GM19467 (cell line): Measurements from ENCODE around the gene SPATA46.
"Not testable (repeated sequence)": the region's sequence is repeated elsewhere in the genome, so short reads cannot be mapped to it uniquely, and the experiment has no call there.

Experiments used
- ATAC-seq: cut with Tn5 transposase; IDR thresholded peaks from one replicate; pipeline ENCODE4 v1.9.1; 2021; ENCODE audit warnings: mild to moderate bottlenecking, moderate library complexity; ENCODE audit not compliant: unreplicated experiment

Gene SPATA46

GRCh38 chr1:162359523-162360236 is 17.0 kb downstream of the SPATA46 start:
- ATAC-seq: no peak

GRCh38 chr1:162358928-162359327 is 17.7 kb downstream of the SPATA46 start:
- ATAC-seq: no peak

DNA sequence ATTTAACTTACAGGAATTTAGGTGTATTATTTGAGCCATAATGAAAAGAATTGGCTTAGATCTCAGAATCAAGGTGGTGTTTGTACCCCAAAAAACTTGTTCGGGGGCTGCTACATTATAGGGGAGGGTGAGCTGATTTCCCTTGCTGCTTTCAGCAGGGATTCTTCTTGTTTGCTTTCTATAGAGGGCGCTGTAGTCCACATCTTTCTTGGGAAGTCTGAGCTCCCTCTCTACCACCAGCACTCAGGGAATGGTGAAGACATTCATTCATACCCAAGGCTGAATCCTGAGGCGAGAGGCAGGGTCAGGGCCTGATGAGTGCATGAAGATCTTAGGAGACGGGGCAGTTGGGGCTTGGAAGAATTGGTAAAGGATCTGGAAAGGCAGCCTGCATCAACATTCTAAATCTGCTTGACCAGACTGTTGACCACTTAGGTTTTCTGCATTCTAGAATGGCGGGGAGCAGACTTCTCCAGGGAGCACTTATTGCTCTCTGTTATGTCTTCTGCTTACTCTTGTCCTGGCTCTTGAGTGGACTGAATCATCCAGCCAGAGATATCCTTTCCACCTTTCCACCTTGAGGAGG is 18.9 kb downstream of the SPATA46 start:
- ATAC-seq: no peak

DNA sequence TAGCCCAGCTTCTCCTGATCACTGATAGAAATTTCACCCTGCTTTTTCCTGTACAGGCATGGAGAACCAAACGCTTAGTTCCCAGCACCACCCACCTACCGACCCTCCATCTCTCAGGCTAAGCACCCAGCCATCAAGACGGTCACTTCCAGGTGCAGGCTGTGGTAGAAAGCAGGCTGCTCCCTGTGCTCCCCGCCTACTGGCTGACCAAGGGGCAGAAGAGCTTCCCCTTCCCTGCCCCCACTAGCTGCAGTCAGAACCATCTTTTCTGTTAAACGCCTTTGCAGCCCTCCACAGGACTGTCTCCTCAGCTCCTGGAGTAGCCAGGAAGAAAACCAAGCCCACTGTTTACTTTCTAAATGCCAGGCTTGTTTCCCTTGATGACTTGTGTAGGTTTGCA is 23.0 kb downstream of the SPATA46 start:
- ATAC-seq: no peak

GRCh38 chr1:162353078-162353477 is 23.6 kb downstream of the SPATA46 start:
- no peak for ATAC-seq

- not testable (repeated sequence) for ATAC-seq
These were observed 24.8 kb downstream of the SPATA46 start for GRCh38 chr1:162351874-162352273.

DNA sequence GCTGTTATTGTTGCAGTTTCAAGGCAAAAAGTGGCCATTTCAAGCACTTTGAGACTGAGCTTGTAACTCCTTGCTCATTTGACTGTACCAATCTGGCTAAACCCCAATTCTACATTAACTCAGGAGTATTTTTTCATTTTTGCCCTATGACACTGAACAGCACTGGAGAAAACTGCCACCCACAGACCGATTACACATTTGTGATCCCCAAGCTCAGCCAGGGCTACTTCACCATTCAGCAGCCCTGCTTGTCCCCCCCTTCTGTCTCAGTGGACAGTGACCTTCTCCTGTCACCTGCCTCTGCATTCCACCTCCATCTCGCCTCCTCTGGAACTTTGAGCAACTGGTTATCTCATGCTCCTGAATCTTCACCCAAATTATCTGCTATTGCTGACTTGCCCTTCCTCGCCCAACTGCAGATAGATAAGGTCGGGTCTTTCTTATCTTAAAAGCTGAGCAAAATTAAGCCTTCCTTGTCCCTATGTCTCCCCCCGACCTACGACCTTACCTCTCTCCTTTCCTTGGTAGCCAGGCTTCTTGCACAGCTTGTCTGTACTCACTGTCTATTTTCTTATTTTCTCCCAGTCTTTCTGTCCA is 25.3 kb downstream of the SPATA46 start:
- no peak for ATAC-seq

DNA sequence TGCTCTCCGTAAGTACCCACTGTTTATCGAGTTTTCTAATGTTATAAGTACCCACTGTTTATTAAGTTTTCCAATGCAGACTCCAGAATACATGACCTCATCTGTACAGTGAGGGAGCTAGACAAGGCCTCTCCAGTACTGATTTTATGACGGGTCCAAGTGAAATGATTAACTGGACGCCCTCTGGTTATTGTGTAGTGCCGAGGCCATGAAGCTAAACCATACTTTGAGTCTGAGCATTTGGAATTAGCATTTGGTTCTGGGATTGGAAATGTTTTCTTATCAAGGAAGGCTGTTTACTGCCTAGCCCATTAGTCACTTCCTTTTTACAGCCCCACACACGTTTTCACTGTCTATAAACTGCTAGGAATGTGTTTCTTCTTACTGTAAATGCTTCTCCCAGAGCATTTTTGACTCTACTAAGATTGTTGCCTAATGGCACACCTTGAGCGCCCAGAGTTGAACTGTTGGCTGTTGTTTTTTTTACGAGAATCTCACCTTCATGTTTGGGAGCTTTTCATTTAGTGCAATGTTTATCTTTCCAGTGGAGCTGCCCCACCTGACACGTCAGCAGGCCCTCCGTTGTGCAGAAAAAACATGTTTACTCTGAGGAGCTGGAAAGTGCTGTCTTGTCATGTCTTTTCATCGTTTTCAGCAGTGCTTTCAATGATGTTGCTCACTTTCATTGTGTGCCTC is 26.9 kb downstream of the SPATA46 start:
- ATAC-seq: no peak

- ATAC-seq: no peak
These were observed 29.4 kb downstream of the SPATA46 start for GRCh38 chr1:162347281-162347680.

DNA sequence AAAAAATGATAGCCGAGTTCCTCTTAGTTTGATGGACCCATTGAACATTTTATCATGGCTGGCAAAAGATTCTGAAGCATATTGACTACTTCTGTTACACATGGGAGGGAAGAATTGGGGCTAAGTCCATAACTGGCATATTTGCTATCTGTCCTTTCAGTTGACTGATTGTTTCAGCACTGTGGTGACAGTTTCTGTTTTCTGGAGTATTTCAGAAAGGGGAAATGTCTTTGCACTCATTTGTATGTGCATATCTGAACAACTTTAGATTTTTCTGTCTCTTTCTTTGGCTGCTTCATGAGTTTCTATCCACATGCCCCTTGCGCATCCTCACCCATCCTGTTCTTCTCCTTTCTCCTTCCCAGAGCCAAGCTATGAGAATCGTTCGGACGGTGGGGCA is 33.2 kb downstream of the SPATA46 start:
- no peak for ATAC-seq

GRCh38 chr1:162342452-162342983 is 34.1 kb downstream of the SPATA46 start:
- no peak for ATAC-seq

DNA sequence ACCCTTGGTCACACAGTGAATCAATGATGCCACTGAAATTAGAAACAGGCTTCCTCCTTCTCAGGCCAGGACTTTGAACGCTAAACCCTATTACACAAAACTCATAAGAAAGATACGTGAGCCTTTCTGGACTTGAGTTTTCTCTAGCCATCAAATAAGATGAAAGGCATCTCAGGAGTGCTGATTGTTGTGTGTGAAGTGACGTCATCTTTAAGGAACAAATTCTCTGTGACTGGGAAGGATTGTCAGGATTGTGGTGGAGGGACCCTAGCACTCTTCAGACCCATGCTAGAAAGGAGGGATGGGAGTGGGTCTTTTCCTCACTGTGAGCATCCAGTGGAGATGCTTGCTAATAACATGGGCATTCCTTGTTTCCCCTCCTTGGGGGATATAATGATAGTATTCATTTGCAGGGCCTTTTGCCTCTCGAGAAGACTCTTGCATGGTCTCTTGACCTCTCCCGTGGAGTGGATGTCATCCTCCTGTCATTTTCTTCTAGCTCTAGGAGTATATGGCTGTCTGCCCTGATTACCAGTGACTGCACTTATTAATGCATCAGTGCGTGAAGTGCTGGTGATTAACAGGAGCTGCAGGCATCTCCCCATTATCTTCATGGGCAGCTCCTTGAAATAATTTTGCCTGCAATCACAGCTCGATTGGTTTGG is 39.9 kb downstream of the SPATA46 start:
- no peak for ATAC-seq

- ATAC-seq: no peak
These were observed 41.5 kb downstream of the SPATA46 start for GRCh38 chr1:162335126-162335525.

- no peak for ATAC-seq
These were observed 42.7 kb downstream of the SPATA46 start for GRCh38 chr1:162333991-162334390.

GRCh38 chr1:162329826-162330225 is 46.8 kb downstream of the SPATA46 start:
- ATAC-seq: no peak

GRCh38 chr1:162328512-162328911 is 48.1 kb downstream of the SPATA46 start:
- ATAC-seq: no peak

DNA sequence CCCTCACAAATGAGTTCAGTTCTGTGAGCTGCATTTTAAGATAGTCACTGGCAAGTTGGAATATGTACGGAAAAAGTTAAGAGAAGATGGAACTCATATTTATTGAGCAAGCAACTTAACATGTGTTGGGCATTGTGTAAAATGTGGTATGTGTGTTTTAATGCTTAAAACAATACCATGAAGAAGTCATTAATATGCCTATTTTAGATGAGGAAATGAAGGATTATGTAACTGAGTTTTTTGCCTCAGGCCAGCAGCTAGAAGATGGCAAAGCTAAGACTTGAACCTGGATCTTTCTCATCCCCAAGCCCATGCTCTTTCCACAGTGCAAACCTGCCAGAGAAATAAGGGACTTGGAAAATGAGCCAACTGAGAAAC is 48.9 kb downstream of the SPATA46 start:
- no peak for ATAC-seq

DNA sequence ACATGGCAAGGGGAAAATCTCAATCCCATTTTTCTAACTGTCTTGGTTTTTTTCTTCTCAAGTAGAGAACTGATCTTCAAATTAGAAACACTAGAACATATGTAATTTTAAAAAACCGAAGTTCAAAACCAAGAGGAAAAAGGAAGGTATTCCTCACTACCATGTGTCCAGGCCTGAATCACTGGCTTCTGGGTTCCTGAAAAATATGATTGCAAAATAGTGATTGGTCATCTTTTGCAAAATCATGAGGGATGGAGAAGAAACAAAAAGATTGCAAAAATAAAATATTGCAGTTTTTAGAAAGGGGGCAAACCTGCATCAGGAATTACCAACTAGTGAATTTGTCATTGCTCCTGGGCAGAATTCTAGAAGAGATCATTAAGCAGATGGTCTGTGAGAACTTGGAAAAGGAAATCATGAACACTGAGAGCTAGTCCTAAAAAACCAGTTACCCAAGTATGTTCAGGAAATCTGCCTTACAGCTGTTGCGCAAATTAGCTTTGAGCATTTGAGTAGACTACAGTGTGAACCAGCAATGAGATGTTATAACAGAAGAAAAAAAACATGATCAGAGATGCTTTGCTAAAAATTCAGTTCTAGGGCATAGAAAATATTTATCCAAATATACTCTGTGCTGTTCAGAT is 49.4 kb downstream of the SPATA46 start:
- ATAC-seq: no peak

- no peak for ATAC-seq
These were observed 50.1 kb downstream of the SPATA46 start for GRCh38 chr1:162326559-162326958.

GRCh38 chr1:162324396-162324795 is 52.3 kb downstream of the SPATA46 start:
- no peak for ATAC-seq
